DOHH2 (cell line): ENCODE measurements around the gene FLNB.

Experiments
- H3F3A ChIP-seq: fragments of 200-600 bp; sonication (generic), shearing (Covaris generic); 2 replicates; pipeline ENCODE4 v1.6.0; 2016; ENCODE audit warnings: antibody characterized with exemption, mild to moderate bottlenecking; ENCODE audit not compliant: control insufficient read depth, insufficient read depth
- H3K27ac ChIP-seq: fragments of 200-600 bp; sonication (generic); 2 replicates; pipeline ENCODE4 v1.5.1; 2014; ENCODE audit warnings: low read depth, mild to moderate bottlenecking, low read length, moderate library complexity
- H3K27me3 ChIP-seq: fragments of 200-600 bp; sonication (generic); 2 replicates; pipeline ENCODE4 v1.6.1; 2014; ENCODE audit warnings: mild to moderate bottlenecking, low read length, mixed read lengths; ENCODE audit not compliant: control insufficient read depth
- H3K36me3 ChIP-seq: fragments of 200-600 bp; sonication (generic); 2 replicates; pipeline ENCODE4 v1.6.1; 2014; ENCODE audit warnings: mild to moderate bottlenecking, low read length, moderate library complexity, mixed read lengths; ENCODE audit not compliant: control insufficient read depth
- H3K4me1 ChIP-seq: fragments of 200-600 bp; sonication (generic); 2 replicates; pipeline ENCODE4 v1.6.1; 2014; ENCODE audit warnings: mild to moderate bottlenecking, low read length, mixed read lengths; ENCODE audit not compliant: control insufficient read depth
- H3K4me2 ChIP-seq: fragments of 200-600 bp; sonication (generic); 2 replicates; pipeline ENCODE4 v1.6.0; 2014; ENCODE audit warnings: mild to moderate bottlenecking, low read length, moderate library complexity
- H3K4me3 ChIP-seq: fragments of 200-600 bp; sonication (generic); 2 replicates; pipeline ENCODE4 v1.5.1; 2014; ENCODE audit warnings: mild to moderate bottlenecking, low read length, mixed read lengths
- H3K79me2 ChIP-seq: fragments of 200-600 bp; sonication (generic); 2 replicates; pipeline ENCODE4 v1.6.1; 2014; ENCODE audit warnings: mild to moderate bottlenecking, low read length, mixed read lengths; ENCODE audit not compliant: control insufficient read depth
- H3K9me2 ChIP-seq: fragments of 200-600 bp; sonication (generic); replicated peaks from 2 replicates; pipeline ENCODE4 v1.6.1; 2014; ENCODE audit warnings: mild to moderate bottlenecking, low read length, mixed read lengths; ENCODE audit not compliant: control insufficient read depth
- H3K9me3 ChIP-seq: fragments of 200-600 bp; sonication (generic); 2 replicates; pipeline ENCODE4 v1.6.1; 2014; ENCODE audit warnings: antibody characterized with exemption, low read length, mixed read lengths; ENCODE audit not compliant: control insufficient read depth, insufficient read depth
- H4K20me1 ChIP-seq: fragments of 200-600 bp; sonication (generic); 2 replicates; pipeline ENCODE4 v1.6.0; 2014; ENCODE audit warnings: low read depth, mild to moderate bottlenecking, antibody characterized with exemption, low read length, moderate library complexity; ENCODE audit not compliant: control insufficient read depth, insufficient read depth
- EZH2phosphoT487 ChIP-seq: fragments of 200-600 bp; sonication (generic); IDR thresholded peaks from 2 replicates; pipeline ENCODE4 v1.6.1; 2017; ENCODE audit warnings: borderline replicate concordance, mild to moderate bottlenecking, antibody characterized with exemption, low read length, moderate library complexity, mixed read lengths
- TF ChIP-seq, protein P1 (sequence below): fragments of 200-600 bp; sonication (generic); IDR thresholded peaks from one replicate; pipeline ENCODE4 v1.5.1; 2014; ENCODE audit warnings: antibody characterized with exemption, mild to moderate bottlenecking, low read depth, low read length; ENCODE audit not compliant: poor library complexity, severe bottlenecking

FLNB gene

DNA sequence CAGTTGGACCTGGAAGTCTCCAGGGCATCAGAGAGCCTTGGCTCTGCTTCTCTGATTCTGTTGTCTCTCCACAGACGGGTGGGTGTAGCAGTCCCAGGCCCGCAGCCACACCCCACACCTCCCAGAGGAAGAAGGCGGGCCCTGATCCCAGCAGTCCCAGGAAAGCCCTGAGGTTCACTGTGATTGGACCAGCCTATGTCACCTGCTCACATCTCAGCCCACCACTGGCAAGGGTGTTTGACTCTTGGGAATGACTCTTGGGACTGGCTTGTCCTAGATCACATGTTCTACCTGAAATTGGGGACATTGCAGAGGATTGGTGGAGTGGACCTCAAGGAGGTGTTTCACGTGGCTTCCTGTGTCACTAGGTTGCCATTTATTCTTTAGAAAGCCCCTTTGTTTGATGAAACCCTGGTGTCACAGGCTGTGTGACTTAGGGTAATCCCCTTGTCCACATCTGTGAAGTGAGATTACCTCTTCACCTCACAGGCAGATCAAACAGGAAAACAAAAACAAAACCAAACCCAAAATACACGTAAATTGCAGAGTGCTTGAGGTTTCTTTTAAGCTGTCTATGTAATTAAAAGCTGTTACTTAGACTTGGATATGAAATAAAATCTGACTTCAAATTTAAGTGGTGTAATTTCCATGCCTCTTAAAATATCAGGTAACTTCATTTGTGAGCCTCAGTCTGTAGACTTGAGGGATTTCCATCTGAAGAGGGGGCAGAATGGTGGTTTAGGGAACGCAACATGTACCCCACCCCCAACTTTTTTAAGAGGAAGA is 26.7 kb downstream of the FLNB start:
- no peaks in the 10 kb centered on the region for H4K20me1 ChIP-seq
- TF ChIP-seq, protein P1, sequence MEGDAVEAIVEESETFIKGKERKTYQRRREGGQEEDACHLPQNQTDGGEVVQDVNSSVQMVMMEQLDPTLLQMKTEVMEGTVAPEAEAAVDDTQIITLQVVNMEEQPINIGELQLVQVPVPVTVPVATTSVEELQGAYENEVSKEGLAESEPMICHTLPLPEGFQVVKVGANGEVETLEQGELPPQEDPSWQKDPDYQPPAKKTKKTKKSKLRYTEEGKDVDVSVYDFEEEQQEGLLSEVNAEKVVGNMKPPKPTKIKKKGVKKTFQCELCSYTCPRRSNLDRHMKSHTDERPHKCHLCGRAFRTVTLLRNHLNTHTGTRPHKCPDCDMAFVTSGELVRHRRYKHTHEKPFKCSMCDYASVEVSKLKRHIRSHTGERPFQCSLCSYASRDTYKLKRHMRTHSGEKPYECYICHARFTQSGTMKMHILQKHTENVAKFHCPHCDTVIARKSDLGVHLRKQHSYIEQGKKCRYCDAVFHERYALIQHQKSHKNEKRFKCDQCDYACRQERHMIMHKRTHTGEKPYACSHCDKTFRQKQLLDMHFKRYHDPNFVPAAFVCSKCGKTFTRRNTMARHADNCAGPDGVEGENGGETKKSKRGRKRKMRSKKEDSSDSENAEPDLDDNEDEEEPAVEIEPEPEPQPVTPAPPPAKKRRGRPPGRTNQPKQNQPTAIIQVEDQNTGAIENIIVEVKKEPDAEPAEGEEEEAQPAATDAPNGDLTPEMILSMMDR: no peak
- TF ChIP-seq EZH2phosphoT487: no peak
- H3K36me3 ChIP-seq: no peaks in the 10 kb centered on the region

DNA sequence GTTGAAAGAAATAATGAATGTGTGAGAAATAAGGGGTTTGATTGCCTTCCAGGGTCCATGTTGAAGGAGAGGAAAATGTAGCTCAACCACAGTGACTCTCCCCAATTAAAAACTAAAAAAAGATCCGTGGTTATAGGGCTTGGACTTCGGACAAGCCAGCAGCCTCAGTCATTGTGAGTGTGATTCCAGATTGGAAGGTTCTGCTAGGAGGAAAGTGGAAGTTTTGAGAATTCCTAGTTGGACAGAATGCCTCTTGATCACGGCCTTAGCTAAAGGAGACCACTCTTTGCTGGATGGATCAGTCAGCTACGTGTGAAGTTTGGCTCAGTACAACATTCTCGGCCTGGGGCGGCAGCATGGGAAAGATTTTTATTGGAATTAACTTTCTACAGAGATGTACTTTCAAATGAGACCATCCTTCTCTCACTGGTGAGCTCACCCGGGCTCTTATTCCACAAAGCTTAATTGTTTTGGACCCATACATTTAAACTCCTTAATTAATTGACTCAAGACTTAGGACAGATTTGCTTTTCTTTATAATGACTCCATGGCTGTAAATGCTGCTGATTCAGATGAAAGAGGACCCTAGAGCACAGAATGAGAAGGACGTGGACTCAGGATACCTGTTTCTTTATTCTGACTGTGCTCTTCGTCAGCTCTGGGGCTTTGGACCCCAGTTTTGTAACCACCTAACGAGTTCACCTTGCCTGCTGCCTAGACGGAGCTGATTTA is 27.5 kb downstream of the FLNB start:
- no peaks in the 10 kb centered on the region for H3K79me2 ChIP-seq

More for the DNA sequence above, 26.7 kb downstream of the FLNB start:
- no peaks in the 10 kb centered on the region for H3K79me2 ChIP-seq
- no peaks in the 10 kb centered on the region; the same call in 1 of the 2 replicates for H3K4me1 ChIP-seq
- H3K27me3 ChIP-seq: no peaks in the 10 kb centered on the region
- H3K4me3 ChIP-seq: no peak overlapping the region
- no peak overlapping the region for H3K4me2 ChIP-seq
- H3F3A ChIP-seq: no peaks in the 10 kb centered on the region
- no peaks in the 10 kb centered on the region for H3K9me3 ChIP-seq
- no peak overlapping the region for H3K27ac ChIP-seq
- H3K9me2 ChIP-seq: no peaks in the 10 kb centered on the region

DNA sequence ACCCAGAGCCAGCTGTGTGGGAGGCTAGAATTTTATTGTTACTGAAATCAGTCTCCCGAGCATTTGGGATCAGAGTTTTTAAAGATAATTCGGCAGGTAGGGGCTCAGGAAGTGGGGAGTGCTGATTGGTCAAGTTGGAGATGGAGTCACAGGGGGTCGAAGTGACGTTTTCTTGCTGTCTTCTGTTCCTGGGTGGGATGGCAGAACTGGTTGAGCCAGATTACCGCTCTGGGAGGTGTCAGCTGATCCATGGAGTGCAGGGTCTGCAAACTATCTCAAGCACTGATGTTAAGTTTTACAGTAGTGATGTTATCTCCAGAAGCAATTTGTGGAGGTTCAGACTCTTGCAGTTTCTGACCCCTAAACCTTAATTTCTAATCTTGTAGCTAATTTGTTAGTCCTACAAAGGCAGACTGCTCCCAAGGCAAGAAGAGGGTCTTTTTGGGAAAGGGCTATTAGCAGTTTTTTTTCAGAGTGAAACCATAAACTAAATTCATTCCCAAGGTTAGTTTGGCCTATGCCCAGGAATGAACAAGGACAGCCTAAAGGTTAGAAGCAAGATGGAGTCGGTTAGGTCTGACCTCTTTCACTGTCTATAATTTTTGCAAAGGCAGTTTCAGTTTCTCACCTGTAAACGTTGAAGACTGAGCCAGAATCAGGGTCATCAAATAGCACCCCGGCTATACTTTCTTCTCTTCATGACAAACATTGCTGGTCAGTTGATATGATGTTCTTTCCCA is 28.2 kb downstream of the FLNB start:
- H3K4me3 ChIP-seq: no peak overlapping the region
- no peaks in the 10 kb centered on the region for H3K36me3 ChIP-seq
- H3K9me3 ChIP-seq: no peaks in the 10 kb centered on the region
- no peaks in the 10 kb centered on the region for H3K27me3 ChIP-seq
- no peaks in the 10 kb centered on the region for H4K20me1 ChIP-seq
- H3K27ac ChIP-seq: no peak overlapping the region
- H3K79me2 ChIP-seq: no peaks in the 10 kb centered on the region
- TF ChIP-seq EZH2phosphoT487: no peak
- TF ChIP-seq, protein P1: no peak
- no peaks in the 10 kb centered on the region for H3K9me2 ChIP-seq
- no peaks in the 10 kb centered on the region for H3F3A ChIP-seq
- H3K4me2 ChIP-seq: no peak overlapping the region
- H3K4me1 ChIP-seq: no peaks in the 10 kb centered on the region; the same call in 1 of the 2 replicates

More for the DNA sequence above, 27.5 kb downstream of the FLNB start:
- Histone ChIP-seq H3K27me3 (no peaks in the 10 kb centered on the region), H3F3A (no peaks in the 10 kb centered on the region), H3K36me3 (no peaks in the 10 kb centered on the region), H3K4me1 (no peaks in the 10 kb centered on the region; the same call in 1 of the 2 replicates), H3K27ac (no peak overlapping the region), H3K9me2 (no peaks in the 10 kb centered on the region), H3K4me2 (no peak overlapping the region), H4K20me1 (no peaks in the 10 kb centered on the region), H3K9me3 (no peaks in the 10 kb centered on the region), H3K4me3 (no peak overlapping the region)
- TF ChIP-seq, protein P1: no peak
- TF ChIP-seq EZH2phosphoT487: no peak
